DMS53 (cell line): Measurements from ENCODE around the gene HDAC7.

Experiments
- DNase-seq: peaks from one replicate; lab custom pipeline; 2025; lab: John Stamatoyannopoulos, UW

Gene HDAC7

DNA sequence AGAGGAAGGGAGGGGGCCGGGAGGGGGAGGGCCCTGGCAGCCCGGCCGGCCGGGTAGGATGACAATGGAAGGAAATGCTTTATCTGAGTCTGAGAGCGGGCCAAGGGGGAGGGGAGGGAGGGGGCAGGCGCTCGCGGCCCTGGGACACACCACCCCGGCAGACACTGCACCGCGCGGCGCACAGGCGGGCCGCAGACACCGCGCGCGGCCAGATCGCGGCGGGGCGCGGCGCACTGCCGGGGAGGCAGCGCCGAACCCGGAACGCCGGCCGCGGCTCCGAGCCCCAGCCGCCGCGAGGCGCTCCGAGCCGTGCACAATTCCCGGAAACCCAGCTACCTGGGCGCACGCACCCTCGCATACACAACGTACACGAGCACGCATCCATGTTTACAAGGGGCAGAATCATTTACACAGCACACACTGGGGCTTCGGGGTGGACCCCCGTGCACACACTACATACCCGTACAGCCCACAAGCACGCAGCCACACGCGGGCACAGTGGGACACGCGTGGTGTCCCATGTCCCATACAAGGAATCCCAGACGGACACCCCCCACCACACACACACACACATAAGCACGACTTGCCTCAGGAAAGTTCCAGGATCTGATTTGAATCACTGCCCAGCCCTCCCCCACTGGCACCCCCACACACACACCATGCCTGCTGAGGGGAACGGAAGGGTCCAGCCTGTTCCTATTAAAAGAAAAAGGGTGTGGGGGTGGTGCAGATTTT is at the start of gene HDAC7:
TSS of gene HDAC7 (minus strand) at position 8 of the 735 bp plus-strand sequence. CDS start 118 bp downstream, outside the sequence.
- DNase-seq = peak; percentile 94

DNA sequence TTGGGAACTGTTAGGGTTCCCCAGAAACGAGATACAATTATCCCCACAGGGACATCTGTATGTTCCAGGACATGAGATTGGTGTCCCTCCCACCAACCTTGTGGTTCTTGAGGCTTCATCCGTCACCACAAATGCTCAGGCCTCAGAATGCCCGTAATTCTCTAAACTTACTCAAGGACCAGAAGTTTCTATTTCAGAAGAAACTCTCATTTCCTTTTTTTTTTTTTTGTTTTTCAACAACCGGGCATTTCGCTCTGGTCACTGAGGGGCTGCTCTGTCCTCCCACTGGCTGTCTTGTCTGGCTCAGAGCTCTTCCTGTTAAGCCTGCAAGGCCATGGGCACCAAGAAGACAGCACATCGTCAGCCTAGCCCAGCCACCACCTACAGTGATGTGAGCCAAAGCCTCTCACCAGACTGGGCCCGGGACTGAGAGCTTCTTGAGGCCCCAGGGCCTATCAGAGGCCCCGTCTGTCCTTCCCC is 48.9 kb upstream of the HDAC7 start:
- DNase-seq = no peak

DNA sequence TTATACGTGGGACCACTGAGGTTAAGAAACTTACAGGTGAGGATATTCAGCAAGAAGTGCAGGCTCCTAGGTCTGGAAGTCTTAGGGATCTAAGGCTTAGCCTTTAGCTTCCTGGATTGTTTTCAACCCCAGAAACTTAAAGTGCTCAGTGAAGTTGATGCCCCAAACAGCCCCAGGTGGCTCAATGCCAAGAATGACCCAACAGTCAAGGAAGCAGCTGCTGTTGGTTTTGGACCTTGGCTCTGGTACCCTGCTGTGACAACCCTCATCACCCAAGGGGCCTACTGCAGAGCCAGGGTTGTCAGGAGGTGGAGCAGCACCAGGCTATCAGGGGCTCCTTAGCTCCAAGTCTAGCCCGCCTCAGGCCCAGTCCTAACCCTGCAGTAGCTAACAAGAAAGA is 48.3 kb upstream of the HDAC7 start:
- no peak for DNase-seq

GRCh38 chr12:47867495-47867941 is 47.8 kb upstream of the HDAC7 start:
- peak; percentile 46 for DNase-seq

DNA sequence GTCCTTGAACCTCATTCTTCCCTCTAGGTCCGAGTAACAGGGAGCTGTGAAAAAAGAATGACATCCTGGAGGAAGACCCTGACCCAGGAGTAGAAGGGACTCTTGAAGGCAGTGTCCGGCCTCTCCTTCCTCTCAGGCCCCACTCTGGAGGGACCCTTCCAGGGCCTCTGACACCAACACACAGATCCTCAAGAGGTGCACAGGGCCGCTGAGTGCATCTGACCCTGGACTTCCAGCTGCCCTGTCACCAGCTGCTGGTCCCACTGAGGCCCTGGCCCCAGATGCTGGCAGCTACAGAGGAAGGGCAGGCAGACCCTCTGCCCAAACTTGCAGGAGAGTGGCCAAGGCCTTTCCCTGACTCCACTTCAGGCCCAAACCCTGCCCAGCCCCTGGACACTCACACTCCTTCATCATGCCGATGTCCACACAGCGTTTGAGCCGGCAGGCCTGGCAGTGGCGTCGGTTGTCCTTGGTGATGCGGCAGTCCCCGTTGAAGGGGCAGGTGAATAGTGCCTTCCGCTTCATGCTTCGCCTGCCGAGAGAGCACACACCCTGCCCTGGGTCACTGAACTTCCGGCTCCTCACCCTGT is 45.0 kb upstream of the HDAC7 start:
- no peak for DNase-seq

DNA sequence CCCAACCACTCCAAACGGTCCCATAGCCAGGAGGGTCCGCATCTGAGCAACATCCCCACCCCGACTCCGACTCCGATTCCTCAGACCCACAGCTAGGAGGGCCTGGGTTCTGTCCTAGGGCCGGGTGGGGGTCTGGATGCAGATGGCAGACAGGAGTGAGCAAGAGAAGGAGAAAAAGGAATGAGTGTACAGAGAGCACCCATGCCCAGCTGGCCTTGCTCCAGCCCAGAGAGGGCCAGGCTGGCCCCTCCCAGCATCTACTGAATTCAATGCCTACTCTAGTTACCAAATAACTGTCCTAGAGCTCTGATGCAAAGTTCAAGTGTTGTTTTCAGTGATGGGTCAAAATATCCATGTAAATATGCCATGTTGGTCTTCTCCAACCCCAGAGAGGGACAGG is 44.3 kb upstream of the HDAC7 start:
- DNase-seq = no peak

- DNase-seq = no peak
Observed at GRCh38 chr12:47863467-47863866, 43.8 kb upstream of the HDAC7 start.

GRCh38 chr12:47862881-47863280 is 43.2 kb upstream of the HDAC7 start:
- no peak for DNase-seq

DNA sequence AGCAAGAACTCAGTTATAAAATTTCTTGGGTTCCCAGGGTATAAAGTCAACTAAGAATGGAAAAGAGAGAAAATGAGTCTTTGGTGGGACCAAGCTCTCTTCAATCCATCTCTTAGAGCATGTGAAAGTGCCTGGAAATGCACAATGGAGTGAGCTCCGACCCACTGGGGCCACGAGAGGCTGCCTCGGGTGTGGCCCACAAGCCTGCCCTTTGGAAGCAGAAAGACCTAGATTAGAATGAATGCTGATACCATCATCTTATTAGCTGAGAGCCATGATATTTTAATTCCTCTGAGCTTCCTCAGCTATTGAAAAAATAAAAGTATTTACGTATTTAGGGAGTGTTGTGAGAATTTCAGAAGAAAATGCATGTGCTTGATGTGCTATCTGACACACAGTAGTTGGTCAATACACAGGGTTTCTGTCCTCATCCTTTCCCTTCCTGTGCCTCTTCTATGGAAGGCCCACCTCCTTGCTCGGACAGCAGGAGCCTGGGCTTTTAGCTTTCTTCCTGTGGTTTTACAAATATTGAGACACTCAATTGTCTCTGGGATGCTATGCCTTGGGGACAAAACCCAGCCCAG is 42.6 kb upstream of the HDAC7 start:
- DNase-seq = no peak

- no peak for DNase-seq
Observed at GRCh38 chr12:47860873-47861272, 41.2 kb upstream of the HDAC7 start.

GRCh38 chr12:47860279-47860841 is 40.7 kb upstream of the HDAC7 start:
- no peak for DNase-seq

- DNase-seq = peak; percentile 39
Observed at GRCh38 chr12:47858511-47859266, 39.0 kb upstream of the HDAC7 start.

DNA sequence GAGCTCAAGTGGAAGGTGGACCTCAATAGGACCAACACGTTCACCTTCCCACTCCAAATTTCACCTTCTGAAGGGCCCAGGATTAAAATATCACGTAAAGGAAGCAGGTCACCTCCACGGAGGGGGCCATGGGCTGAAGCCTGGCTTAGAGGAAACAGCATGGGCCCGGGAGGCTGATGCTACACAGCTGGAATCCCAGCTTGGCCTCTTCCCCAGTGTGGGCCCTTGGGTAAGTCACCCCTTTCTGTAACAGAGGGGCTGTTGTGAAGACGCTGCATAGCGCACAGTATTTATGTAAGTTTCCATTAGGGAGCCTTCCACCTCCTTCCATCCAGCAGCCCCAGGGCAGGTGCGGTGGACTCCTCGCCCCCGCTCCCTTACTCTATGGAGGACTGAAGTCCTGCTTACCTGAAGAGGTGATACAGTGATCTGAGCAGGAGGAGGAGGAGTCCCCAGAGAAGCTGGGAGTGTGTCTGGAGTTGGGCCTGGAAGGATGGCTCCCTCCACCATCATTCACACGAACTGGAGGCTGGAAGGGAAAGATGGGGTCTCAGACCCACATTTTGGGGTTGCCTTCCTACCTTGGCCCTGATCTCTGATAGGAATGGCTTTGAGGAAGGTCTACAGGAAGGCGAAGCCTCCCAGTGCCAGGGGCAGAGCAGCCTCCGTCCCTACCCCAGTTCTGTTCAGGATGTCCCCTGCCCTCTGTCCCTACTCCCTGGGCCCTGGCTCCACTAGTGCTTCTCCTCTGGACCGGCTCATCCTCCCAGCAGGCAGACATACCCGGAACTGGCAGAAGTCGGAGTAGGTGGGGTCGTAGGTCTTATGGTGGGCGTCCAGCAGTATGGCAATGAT is 37.2 kb upstream of the HDAC7 start:
- no peak for DNase-seq

- DNase-seq = no peak
Observed at GRCh38 chr12:47856094-47856493, 36.4 kb upstream of the HDAC7 start.

GRCh38 chr12:47855502-47855901 is 35.8 kb upstream of the HDAC7 start:
- DNase-seq = no peak

- no peak for DNase-seq
Observed at GRCh38 chr12:47854531-47854930, 34.8 kb upstream of the HDAC7 start.

DNA sequence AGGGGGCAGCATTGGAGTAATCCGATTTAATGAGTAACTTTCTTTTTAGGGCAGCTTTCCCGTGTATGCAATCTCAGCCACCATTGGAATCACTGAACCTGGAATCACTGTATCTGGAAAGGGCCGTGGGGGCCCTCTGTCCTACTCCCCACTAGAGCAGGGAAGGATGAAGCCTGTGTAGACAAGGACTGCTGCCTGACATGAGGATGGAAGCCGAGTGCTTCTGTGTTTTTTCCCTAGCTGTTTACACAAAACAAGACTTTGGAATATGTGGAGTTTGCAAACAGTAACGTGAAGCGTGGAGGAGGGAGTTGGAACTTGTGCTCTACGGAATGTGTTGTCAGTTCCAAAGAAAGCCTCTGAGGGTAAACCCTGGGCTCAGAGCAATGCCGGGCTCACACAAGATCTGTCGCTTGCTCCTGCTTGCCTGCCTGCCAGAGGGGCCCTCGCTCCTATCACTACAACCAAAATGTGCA is 32.4 kb upstream of the HDAC7 start:
- DNase-seq = no peak

DNA sequence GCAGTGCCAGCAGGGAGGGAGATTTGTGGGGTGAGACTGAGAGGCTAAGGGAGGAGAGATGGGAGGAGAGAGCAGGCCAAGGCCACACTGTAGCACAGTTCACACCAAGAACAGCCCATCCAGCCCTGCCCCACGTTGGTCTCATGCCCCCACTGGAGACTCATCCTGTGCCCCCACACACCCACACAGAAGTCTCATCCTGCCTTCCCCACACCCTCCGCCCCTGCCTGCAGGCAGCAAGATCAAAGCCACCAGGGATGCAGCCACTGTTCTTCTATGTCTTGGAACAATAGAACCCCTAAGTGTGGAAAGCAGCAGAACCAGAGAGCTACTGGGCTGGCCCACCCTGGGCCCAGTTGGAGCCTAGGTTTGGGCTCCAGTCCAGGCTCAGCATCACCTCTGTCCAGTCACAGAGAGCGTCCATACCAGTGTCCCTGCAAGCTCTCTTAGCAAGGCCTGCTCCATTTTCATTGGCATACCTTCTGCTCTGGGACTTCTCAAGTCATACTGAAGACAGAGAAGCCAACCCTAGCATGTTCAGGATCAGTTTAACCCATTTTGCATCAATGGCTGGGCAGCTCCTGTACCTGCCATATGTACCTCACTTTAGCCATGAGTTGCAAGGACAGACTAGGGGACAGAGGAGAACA is 31.7 kb upstream of the HDAC7 start:
- DNase-seq = no peak

- no peak for DNase-seq
Observed at GRCh38 chr12:47850153-47851084, 30.7 kb upstream of the HDAC7 start.
